ENCODE measurements around the gene LRWD1. TPM values are rescaled to one million over a fixed set of nuclear protein-coding genes. Genes with fewer than 3 reads are reported as not detected.

The LRWD1 gene
- total RNA-seq, 2 donors from 2014 or later, result 30.9 to 43.5 TPM

DNA sequence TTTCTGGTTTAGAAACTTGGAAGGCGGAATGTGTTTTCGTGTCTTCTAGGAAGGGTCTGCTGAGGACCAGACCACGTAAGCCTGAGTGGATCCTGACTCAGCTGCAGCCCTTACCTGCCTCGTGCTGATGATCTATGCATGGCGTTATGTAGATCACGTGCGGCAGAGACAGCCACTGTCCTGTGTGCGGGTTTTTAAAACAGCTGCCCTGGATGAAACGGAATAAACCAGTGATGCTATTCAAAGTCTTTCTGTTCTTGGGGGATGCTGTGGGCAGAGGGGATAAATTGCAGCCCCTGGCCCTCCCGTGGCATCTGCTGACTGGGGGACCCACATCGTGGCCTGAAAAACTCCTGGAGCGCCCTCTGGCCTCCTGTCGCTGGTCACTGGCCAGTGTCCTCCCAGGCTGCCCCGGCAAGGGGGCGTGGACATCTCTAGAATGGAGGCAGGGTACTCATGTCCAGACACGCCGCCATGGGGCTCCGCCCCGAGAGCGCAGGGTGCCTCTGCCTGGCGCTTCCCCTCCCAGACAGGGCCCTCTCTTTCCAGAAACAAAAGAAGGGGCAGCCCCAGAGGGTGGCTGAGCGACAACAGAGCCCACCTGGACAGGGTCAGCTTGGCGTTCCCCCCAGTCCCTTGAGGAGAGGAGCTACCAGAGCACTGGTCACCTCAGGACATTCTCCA is 13.3 kb upstream of the LRWD1 start:
- Mint-ChIP-seq H3K4me3 (no peak overlapping the region), H3K36me3 (ENCODE audit: low read depth) (peaks cover 6% of the 10 kb centered on the region), H3K9me3 (no peaks in the 10 kb centered on the region), H3K27me3 (ENCODE audit: insufficient read depth) (no peaks in the 10 kb centered on the region), H3K27ac (no peak overlapping the region), H3K4me1 (no peaks in the 10 kb centered on the region)
- no peak overlapping the region for H3K9ac ChIP-seq (ENCODE audit: extremely low read depth, low read length, poor library complexity, severe bottlenecking)
- DNase-seq, result peak; percentile 77
- no peaks in the 10 kb centered on the region for H3K27me3 ChIP-seq (ENCODE audit: control insufficient read depth, insufficient read depth, low read length, poor library complexity, severe bottlenecking)
- TF ChIP-seq, protein P1, sequence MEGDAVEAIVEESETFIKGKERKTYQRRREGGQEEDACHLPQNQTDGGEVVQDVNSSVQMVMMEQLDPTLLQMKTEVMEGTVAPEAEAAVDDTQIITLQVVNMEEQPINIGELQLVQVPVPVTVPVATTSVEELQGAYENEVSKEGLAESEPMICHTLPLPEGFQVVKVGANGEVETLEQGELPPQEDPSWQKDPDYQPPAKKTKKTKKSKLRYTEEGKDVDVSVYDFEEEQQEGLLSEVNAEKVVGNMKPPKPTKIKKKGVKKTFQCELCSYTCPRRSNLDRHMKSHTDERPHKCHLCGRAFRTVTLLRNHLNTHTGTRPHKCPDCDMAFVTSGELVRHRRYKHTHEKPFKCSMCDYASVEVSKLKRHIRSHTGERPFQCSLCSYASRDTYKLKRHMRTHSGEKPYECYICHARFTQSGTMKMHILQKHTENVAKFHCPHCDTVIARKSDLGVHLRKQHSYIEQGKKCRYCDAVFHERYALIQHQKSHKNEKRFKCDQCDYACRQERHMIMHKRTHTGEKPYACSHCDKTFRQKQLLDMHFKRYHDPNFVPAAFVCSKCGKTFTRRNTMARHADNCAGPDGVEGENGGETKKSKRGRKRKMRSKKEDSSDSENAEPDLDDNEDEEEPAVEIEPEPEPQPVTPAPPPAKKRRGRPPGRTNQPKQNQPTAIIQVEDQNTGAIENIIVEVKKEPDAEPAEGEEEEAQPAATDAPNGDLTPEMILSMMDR (conservative IDR thresholded peaks at IDR 0.05), result peak; percentile 36
- no peaks in the 10 kb centered on the region for H3K36me3 ChIP-seq (ENCODE audit: control insufficient read depth, insufficient read depth, low read length)
- H3K4me3 ChIP-seq (ENCODE audit: low read length), result no peak overlapping the region
- WGBS, 2 experiments (ENCODE audit: insufficient coverage in 1 of 2, insufficient read length in 1 of 2), result 74 to 89% methylated on average over 12 to 23 of the region's 23 CpGs
- peak overlapping the region; percentile 8 for H3K27ac ChIP-seq (ENCODE audit: low read depth, low read length)
- no peaks in the 10 kb centered on the region for H3K9me3 ChIP-seq (ENCODE audit: control insufficient read depth, low read length)
- no peaks in the 10 kb centered on the region for H3K4me1 ChIP-seq (ENCODE audit: control insufficient read depth, insufficient read depth, low read length)

DNA sequence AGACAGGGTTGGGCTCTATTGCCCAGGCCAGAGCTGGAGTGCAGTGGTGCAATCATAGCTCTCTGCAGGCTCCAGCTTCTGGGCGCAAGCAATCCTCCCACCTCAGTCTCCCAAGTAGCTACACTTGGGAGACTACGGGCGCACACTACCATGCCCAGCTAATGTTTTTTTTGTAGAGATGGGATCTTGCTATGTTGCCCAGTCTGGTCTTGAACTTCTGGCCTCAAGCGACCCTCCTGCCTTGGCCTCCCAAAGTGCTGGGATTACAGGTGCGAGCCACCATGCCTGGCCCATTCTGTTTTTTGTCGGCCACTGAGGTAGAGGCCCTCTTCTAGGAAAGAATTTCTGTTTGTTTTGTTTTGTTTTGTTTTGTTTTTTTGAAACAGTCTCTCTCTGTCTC is 12.3 kb upstream of the LRWD1 start:
- no peaks in the 10 kb centered on the region for H3K4me1 ChIP-seq (ENCODE audit: control insufficient read depth, insufficient read depth, low read length)
- no peak overlapping the region for H3K27ac ChIP-seq (ENCODE audit: low read depth, low read length)
- no peak overlapping the region for H3K27ac Mint-ChIP-seq
- no peak for DNase-seq
- peaks cover 10% of the 10 kb centered on the region for H3K36me3 Mint-ChIP-seq (ENCODE audit: low read depth)
- H3K9me3 ChIP-seq (ENCODE audit: control insufficient read depth, low read length), result no peaks in the 10 kb centered on the region
- no peaks in the 10 kb centered on the region for H3K27me3 ChIP-seq (ENCODE audit: control insufficient read depth, insufficient read depth, low read length, poor library complexity, severe bottlenecking)
- no peaks in the 10 kb centered on the region for H3K9me3 Mint-ChIP-seq
- no peaks in the 10 kb centered on the region for H3K27me3 Mint-ChIP-seq (ENCODE audit: insufficient read depth)
- no peak overlapping the region for H3K4me3 Mint-ChIP-seq
- TF ChIP-seq, protein P1 (conservative IDR thresholded peaks at IDR 0.05), result no peak
- H3K4me1 Mint-ChIP-seq, result no peaks in the 10 kb centered on the region
- no peak overlapping the region for H3K9ac ChIP-seq (ENCODE audit: extremely low read depth, low read length, poor library complexity, severe bottlenecking)
- WGBS, 2 experiments (ENCODE audit: insufficient coverage in 1 of 2, insufficient read length in 1 of 2), result 90 to 97% methylated on average over 3 to 6 of the region's 6 CpGs
- no peaks in the 10 kb centered on the region for H3K36me3 ChIP-seq (ENCODE audit: control insufficient read depth, insufficient read depth, low read length)
- H3K4me3 ChIP-seq (ENCODE audit: low read length), result no peak overlapping the region

DNA sequence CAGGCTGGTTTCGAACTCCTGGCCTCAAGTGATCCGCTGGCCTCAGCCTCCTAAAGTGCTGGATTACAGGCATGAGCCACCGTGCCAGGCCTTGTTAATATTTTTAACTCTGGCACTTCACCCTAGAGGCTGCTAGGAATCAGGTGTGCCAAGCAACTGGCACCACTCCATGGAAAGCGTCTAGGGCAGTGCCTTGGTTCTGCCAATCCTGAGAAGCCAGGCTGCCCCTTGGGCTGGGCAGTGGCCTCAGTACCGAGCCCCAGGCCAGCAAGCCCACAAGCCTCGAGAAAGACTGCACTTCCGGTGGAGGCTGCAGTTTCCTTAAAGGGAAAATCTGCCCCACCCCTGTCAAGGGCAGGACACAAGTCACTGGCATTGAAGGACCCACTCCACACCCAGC is 11.5 kb upstream of the LRWD1 start:
- no peaks in the 10 kb centered on the region for H3K9me3 Mint-ChIP-seq
- Histone ChIP-seq H3K4me1 (ENCODE audit: control insufficient read depth, insufficient read depth, low read length) (no peaks in the 10 kb centered on the region), H3K4me3 (ENCODE audit: low read length) (no peak overlapping the region), H3K9me3 (ENCODE audit: control insufficient read depth, low read length) (no peaks in the 10 kb centered on the region), H3K36me3 (ENCODE audit: control insufficient read depth, insufficient read depth, low read length) (peaks cover 5% of the 10 kb centered on the region), H3K27ac (ENCODE audit: low read depth, low read length) (no peak overlapping the region), H3K27me3 (ENCODE audit: control insufficient read depth, insufficient read depth, low read length, poor library complexity, severe bottlenecking) (no peaks in the 10 kb centered on the region), H3K9ac (ENCODE audit: extremely low read depth, low read length, poor library complexity, severe bottlenecking) (no peak overlapping the region)
- peak; percentile 36 for DNase-seq
- no peak overlapping the region for H3K27ac Mint-ChIP-seq
- peaks cover 15% of the 10 kb centered on the region for H3K36me3 Mint-ChIP-seq (ENCODE audit: low read depth)
- 94% methylated on average over 7 of the region's 7 CpGs for WGBS, 2 experiments (ENCODE audit: insufficient coverage in 1 of 2, insufficient read length in 1 of 2)
- TF ChIP-seq, protein P1 (conservative IDR thresholded peaks at IDR 0.05), result no peak
- H3K27me3 Mint-ChIP-seq (ENCODE audit: insufficient read depth), result no peaks in the 10 kb centered on the region
- no peak overlapping the region for H3K4me3 Mint-ChIP-seq
- H3K4me1 Mint-ChIP-seq, result no peaks in the 10 kb centered on the region

Measured in endodermal cell (in vitro differentiated cells).